Measurements from ENCODE around the gene PADI3.

DNA sequence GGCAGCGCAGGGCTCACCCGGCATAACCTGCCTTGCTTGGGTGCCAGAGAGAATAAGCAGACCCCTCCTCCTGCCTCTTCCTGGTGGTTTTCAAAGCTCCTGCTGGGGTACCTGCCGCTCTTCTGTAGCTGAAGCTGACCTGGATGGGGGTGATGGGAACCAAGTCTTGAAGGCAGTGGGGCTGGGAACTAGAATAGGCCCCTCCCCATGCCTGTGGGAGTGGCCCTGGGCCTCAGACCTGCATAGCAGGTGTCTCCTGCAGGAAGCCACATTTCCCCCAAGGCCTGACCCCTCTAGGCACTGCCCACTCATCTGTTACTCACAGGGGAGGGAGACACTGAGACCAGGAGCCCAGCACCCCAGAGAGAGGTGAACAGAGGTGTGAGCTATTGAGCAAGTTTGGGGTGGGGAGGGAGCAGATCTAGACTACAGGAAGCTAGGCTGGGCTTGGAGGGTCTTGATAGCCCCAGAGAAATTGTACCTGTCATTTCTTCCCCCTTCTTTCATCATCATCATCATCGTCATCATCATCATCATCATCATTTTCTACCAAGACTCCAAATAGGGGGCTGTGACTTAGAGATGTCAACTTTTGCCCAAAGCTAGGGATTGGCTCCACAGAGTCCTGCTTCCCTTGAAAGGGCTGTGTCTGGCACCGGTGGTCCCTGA is 33.9 kb upstream of the PADI3 start:
- TF ChIP-seq POLR2A (IDR thresholded peaks at IDR 0.05; ENCODE audit: low read depth, low read length) (no peak), EZH2 (IDR thresholded peaks at IDR 0.05; ENCODE audit: borderline replicate concordance, low read depth, low read length, severe bottlenecking) (no peak)

Data from endothelial cell of umbilical vein (primary cell).